NT2/D1 (cell line): ENCODE data around the gene ALOX15B.

ENCODE experiments used
- SUZ12 ChIP-seq: IDR thresholded peaks from 2 replicates; pipeline ENCODE4 v1.6.1; 2011; ENCODE audit not compliant: insufficient read length, insufficient read depth; ENCODE audit errors: extremely low read depth
- ZNF274 ChIP-seq: IDR thresholded peaks from 2 replicates; pipeline ENCODE4 v1.6.1; 2011; ENCODE audit warnings: mild to moderate bottlenecking, low read depth, low read length

- TF ChIP-seq SUZ12 (no peak), ZNF274 (no peak)
Measured at GRCh38 chr17:8051831-8052230, 13.0 kb downstream of the ALOX15B start.
